RKO (cell line): ENCODE measurements around the gene ERICH4.
"Not testable (repeated sequence)": the region's sequence is repeated elsewhere in the genome, so short reads cannot be mapped to it uniquely, and the experiment has no call there.

Experiments
- DNase-seq: peaks from one replicate; pipeline ENCODE4 v3.0.0-alpha.2; 2016; ENCODE audit warnings: low spot score

The ERICH4 gene

DNA sequence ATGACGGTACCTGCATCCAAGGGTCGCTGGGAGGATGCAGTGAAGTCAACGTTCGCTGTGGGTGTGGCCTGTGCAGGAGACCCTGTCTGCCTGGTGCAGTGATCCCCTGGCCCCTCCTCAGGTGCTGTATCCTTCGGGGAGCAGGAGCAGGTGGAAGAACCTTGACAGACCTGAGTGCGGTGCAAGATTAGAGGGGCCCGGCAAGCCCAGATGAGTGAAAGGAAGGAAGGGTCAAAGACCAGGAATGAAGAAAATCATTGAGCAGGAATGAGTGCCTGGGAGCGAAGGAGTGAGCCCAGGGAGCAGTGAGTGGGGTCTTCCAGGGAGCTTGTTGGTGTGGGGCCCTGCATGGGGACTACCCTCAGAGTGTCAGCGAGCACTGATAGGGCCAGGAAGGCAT lies 28.5 kb upstream of the ERICH4 start:
- DNase-seq: no peak

DNA sequence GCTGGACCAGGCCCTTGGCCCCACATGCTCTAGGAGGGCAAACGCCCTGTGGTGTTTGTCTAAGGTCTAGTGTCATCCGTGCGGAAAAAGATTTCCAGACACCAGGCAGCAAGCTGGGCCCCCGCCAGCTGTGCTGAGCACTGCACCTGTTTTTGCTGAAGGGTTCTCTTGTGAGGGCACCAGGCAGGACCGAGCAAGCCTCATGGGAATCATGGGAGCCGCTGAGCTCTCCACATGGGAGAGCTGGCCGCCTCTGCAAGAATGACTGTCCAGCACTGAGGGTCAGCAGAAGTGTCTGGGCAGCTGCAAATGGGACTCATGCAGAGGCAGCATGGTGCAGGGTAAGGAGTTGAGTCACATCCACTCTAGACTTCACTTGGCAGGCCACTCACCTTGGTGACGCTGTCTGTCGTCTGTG lies 27.8 kb upstream of the ERICH4 start:
- no peak for DNase-seq

DNA sequence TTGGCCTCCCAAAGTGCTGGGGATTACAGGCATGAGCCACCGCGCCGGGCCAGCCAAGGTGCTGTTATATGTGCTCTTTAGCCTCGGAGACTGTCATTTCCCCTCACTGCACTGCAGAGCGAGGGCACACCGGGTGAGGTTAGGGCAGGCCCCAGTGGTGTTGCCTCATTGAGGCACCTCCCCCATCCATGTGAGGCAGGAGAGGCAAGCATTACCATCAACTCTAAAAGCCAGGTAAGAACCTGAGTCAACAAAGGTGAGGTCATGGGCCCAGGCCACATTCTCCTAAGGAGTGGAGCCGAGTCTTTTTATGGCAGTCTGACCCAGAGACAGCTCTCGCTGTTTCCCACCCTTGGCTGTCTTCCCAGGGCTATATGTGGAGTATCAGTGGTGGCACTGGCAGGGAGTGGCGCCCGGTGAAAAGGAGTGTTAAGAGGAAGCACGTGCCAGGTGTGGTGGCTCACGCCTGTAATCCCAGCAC lies 26.7 kb upstream of the ERICH4 start:
- no peak for DNase-seq

DNA sequence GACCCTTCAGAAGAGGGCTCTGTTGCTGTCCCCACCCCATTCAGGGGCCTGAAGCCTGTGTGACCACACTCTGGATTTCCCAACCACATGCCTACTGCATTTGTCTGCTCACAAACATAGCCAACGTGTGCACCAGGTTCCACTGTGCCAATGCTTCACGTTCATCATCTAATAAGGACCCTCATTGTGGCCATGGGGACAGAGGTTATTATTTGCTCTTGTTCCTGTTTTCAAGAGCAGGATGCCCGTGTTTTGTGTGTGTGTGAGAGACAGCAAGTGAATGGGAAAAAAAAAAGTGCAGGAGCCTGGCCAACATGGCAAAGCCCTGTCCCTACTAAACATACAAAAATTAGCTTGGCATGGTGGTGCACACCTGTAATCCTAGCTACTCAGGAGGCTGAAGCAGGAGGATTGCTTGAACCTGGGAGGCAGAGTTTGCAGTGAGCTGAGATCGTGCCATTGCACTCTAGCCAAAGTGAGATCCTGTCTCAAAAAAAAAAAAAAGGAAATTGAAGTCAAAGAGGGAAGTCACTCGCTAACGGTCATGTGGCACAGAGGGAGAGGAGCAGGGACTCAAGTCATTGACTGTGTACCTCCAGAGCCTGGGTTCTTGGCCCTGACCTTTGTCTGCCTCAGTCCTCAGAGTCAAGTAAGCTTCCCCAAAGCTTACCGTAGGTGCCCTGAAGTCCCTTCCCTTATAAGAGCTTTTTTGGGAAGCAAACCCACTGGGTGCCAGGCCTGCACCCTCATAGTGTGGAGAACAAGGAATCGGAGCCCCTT lies 22.7 kb upstream of the ERICH4 start:
- DNase-seq: no peak

DNA sequence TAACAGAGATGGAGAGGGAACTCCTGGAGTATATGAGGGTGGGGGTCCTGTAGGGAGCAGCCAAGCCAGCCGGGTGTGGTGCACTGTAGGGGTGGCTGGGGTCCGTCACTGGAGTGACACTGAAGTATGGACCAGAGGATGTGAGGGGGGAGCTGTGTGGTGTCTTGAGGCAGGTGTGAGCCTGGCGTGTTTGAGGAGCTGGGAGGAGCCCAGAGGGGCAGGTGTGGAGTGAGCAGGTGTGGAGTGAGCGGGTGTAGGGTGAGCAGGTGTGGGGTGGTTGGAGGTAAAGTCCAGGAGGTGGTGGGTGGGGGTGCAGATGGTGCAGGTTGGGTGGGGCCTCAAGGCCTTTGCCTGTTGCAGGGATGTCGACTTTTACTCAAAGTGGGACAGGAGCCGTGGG lies 21.6 kb upstream of the ERICH4 start:
- no peak for DNase-seq

DNA sequence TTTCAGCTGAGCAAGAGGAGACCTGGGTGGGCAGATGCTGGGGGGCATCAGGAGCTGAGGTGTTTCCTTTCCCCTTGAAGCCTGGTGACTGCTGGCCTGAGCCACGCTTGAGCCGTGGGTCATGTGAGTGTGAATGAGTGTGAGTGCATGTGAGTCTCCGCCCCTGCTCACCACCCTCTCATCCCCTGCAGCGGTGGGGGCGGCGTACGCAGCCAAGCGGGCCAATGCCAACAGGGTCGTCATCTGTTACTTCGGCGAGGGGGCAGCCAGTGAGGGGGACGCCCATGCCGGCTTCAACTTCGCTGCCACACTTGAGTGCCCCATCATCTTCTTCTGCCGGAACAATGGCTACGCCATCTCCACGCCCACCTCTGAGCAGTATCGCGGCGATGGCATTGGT lies 21.0 kb upstream of the ERICH4 start:
- DNase-seq: no peak

DNA sequence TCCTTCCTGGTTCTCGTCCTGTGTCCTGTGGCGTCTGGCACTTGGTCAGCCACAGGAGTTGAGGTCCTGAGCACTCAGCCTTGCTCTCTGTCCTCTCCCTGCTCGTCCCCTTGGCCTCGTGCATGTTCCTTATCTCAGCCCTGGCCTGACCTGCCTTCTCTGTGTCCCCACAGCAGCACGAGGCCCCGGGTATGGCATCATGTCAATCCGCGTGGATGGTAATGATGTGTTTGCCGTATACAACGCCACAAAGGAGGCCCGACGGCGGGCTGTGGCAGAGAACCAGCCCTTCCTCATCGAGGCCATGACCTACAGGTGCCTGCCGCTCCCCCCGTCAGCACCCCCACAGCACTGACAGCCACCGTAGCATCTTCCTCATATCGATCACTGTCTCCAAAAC lies 20.5 kb upstream of the ERICH4 start:
- no peak for DNase-seq

DNA sequence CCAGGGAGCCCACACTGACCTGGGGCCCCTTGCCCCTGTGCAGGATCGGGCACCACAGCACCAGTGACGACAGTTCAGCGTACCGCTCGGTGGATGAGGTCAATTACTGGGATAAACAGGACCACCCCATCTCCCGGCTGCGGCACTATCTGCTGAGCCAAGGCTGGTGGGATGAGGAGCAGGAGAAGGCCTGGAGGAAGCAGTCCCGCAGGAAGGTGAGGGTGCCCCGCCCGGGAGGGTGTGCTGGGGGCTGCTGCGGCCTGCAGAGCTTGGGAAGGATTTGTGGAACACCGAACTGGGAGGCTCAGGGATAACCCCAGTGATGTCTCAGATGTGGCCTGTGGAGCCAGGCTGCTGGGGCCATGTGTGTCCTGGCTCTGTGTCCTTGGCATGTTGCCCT lies 20.0 kb upstream of the ERICH4 start:
- no peak for DNase-seq

DNA sequence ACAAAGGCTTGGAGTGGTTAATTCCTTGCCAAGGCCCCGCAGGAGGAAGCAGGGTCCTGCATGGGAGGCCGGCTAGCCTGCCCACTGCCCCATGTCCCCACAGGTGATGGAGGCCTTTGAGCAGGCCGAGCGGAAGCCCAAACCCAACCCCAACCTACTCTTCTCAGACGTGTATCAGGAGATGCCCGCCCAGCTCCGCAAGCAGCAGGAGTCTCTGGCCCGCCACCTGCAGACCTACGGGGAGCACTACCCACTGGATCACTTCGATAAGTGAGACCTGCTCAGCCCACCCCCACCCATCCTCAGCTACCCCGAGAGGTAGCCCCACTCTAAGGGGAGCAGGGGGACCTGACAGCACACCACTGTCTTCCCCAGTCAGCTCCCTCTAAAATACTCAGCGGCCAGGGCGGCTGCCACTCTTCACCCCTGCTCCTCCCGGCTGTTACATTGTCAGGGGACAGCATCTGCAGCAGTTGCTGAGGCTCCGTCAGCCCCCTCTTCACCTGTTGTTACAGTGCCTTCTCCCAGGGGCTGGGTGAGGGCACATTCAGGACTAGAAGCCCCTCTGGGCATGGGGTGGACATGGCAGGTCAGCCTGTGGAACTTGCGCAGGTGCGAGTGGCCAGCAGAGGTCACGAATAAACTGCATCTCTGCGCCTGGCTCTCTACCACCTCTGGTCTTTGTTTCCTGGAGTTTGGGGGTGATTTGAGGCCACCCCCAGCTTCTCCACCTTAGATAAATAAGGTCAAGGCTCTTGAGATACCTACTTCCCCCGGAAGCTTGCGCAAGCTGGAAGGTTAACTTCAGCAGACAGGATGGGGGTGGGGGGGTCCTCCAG lies 18.4 kb upstream of the ERICH4 start:
- DNase-seq: no peak

DNA sequence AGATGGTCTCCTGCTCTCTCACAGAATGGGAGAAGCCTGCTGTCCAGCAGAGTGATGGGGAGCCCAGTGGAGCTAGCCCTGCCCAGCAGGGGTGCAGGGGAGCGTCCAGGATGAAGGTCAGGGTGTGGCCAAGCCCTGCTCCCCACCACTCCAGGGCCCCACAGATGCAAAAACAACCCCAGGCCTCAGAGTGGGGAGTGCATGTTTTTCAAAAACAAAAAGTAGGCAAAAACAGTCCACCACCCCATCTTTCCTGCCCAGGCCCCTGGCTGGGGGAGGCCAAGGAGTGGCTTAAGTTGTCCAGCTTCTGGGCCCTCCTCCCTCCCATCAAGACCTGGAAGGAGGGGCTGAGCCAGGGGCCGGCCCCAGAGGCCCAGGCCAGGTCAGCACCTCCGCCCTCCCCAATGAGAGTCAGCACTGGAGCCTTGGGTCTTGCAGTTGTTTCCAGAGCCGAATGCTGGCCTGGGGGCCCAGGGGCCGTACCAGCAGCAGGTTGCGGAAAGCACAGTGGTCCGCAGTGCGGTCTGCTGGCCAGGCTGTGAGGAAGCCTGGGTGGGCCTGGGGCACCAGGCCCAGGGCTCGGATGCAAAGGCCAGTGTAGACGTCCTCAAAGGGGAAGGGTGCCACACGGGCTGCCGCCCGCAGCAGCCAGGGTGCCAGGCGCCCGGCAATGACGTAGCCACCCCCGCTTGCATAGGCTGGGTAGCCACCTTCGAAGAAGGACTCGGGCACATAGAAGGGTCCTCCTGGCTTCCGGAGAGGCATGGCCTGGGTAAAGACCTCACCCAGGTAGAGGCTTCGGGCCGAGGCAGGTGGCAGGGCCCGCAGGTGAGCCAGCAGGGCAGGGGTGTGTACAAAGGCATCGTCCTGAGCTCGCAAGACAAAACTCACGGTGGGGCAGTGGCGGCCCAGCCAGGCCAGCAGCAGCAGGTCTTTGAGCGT lies 17.5 kb upstream of the ERICH4 start:
- no peak for DNase-seq

DNA sequence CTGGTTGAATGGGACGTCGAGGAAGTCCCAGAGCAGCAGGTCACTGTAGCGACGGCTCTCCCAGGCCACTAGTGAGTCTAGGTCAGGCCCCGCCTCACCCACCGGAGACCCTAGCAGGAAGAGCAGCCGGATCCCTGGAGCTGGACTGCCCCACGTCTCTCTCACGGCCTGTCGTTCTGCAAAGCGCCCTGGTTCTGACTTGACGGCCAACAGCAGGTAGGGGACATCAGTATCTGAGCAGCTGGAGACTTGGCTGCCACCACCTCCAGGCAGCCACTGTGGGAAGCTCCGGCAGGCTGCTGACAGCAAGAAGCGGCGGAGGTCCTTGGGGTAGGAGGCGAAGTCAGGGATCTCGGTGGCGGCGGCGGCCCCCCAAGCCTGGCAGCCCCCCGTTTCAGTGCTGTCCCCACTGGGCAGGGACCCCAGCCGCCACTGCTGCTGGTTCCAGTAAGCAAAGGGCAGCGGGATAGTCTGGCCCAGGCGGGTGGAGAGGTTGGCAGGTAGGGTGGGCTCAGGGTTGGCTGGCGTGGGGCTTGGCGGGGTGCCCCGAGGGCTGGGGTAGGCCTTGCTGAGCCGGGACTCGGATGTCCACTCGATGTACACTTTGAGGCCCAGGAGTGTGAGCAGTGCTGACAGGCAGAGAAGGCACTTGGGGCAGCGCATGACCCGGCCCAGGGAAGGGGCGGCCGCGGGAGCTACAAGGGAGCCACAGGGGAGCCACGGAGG lies 16.7 kb upstream of the ERICH4 start:
- DNase-seq: no peak

DNA sequence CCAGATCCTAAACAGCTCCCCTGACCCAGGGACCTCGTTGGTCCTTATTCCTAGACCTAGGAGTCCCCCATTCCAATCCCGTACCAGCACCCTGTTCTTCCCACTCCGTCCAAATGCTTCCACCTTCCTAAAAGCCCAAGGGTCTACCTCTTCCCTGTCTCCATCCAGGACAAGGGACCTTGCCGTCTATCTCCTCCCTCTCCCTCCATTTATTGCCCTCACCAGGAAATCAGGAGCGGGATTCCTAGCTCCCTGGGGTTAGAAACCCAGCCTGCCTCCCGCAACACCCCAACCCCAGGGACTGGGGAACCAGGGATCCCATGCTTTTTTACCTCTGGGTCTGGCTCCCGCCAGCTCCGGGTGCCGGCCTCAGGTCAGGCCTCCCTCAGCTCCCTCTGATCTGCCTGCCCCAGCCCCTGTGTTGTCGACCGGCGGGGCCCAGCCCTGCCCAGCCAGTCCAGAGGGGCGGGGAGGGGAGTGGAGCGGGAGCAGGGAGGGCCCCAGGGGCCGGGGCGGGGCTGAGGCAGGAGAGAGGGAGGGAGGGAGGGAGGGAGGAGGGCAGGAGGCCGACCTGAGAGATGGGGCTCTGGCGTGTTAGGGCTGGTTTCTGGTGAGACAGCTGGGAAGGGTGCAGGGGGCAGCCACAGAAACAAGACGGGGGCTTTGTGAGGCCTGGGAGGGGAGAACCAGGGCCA lies 15.9 kb upstream of the ERICH4 start, which contains the start of gene B3GNT8:
Gene B3GNT8, minus strand, starts transcription at position 423 of the 695 bp plus-strand sequence. CDS start 596 bp downstream, outside the sequence.
- no peak for DNase-seq

DNA sequence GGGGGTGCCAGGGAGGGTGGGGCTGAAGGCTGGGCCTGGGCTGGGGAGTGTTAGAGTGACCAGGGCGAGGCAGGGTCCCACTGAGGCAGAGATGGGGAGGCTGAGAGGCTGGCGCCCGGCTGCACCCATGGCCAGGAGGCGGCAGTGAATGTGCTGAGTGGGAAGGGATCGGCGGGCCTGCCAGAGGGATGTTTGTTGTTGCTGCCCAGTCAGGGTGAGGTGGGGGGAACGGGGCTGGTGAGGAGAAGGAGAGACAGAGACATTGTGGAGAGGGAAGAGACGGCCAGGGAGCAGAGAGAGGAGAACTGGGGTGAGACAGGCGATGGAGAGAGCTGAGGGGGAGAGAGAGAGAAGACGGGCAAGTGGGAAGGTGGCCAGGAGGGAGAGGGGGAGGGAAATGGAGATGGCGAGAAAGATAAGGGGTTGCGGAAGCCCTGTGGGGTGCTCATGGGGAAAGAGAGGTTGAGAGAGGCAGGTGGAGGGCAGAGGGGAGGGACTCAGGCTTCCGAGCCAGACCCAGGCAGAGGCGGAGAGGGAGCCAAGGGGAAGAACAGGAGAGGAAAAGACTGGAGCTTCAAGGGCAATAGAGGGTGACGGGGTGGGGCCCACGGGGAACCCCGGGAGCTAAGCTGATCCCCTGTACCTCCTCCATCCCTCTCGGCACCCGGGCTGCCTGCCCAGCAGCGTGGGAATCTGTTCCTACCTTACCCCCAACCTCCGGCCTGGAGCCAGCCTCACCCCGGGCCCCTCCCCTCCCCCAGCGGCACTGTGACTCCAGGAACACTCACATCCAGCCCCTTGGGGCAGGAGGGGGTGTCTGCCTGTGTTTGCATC lies 15.1 kb upstream of the ERICH4 start:
- no peak for DNase-seq

DNA sequence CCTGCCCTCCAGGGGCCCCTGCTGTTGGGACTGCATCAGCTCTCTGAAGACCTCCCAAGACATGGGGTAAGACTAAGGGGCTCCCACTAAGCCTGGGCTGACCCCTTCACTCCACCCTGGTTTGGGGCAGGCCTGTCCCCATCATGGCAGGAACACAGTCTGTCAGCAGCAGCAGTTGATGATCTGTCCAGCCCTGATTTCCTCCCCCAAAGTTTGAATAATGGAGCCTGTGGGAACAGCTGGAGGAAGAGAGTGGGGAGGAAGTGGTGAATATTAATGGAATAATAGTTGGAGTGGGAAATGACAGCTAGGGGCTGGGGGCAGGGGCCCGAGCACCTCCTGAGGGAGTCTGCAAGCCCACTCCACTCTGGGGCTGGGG lies 14.5 kb upstream of the ERICH4 start:
- no peak for DNase-seq

DNA sequence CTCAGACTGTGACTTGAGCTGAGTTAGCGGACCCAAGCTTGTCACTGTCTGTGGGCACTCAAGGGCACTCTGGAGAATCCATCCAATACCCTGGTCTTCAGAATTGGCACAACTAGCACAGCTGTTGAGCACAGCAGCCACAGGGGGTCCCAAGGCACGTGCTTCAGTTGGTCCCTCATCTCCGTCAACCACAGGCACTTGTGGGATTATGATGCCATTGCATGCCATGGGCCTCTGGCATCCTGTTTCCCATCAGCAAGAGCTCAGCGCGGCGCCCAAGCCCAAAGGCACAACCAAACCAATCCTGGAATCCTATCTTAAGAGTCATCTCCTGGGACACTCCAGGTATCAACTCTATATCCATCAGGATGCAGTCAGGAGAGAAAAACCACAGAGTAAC lies 12.0 kb upstream of the ERICH4 start:
- no peak for DNase-seq

DNA sequence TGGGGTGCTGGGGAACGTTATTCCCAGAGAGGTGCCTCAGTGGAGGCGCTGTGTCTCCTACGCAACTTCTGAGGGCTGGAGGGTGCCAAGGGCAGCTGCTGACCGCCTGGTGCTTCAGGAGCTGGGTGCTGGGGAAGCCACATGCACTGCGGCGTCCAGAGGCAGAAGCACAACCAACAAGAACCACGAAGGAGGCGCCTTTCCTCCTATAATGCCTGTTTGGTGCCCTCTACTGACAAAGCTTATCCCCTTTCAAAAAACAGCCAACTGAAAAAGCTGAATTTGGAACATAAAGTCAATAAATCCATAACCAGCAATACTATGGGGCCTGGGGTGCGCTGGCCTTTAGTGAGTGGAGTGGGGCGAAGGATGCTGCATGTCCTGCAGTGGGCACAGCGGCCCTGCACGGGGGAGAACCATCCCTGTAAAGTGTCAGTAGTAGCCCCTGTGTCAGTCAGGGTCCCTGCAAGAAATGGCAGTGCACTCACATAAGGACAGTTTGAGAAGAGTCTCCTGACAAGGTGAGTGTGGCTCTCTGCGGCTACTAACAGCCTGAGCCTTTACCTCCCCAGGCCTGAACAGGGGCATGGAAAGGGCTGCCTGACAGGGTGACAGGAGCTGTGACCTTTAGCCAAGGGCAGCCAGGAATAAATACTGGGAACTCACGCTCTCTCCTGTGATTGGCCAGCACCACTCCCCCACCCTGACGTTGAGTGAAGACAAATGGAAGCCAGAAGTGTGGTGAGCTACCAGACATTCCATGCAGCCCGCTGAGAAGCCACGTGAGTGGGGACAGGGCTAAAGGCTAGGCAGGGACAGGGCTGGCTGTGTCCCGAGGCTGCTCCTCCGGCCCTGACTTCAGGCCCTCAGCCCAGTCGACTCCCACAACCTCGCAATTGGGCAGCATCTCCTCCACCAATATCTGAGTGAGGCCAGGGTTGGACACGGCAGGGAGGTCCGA lies 11.2 kb upstream of the ERICH4 start:
- no peak for DNase-seq

DNA sequence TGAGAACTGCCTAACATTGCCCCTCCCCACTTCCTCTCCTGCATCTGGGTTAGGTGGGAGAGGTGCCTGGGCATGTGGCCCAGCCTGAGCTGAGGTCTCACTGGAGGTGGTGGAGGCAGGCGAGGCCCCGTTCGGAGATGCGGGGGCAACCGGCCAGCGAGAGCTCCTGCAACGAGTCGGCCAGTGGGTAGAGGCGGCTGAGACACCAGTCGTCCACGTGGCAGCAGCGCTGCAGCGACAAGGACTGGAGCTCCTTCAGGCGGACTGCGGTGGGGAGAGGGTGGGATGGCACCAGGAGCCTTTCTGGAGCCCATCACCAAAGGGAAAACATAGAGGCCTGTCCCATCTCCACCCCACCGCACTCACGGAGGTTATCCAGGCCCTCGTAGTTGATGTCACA lies 9.8 kb upstream of the ERICH4 start:
- no peak for DNase-seq

DNA sequence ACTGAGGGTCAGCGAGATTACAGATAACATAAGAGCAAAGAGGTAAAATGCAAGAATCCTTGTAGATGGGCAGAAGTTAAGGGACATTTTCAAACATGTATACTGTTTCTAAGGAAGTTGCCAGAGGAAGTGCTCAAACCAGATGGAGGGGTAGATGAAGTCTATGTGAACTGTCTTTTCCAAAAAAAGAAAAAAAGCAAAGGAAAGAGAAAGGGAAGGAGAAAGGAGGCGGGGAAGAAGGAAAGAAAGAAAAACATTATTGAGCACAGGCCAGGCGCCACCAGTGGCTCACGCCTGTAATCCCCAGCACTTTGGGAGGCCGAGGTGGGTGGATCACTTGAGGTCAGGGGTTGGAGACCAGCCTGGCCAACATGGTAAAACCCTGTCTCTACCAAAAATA lies 8.5 kb upstream of the ERICH4 start:
- DNase-seq: no peak

DNA sequence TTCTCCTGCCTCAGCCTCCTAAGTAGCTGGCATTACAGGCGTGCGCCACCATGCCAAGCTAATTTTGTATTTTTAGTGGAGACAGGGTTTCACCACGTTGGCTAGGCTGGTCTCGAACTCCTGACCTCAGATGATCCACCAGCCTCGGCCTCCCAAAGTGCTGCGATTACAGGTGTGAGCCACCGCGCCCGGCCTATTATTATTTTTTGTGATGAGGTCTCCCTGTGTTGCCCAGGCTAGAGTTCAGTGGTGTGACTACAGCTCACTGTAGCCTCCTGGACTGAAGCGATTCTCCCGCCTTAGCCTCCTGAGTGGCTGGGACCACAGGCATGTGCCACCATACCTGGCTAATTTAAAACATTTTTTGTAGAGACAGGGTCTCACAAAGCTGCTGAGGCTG lies 7.6 kb upstream of the ERICH4 start:
- not testable (repeated sequence) for DNase-seq
